ENCODE results near the gene GPN1.

- TF ChIP-seq ATF2 (CRISPR knock-in tag; IDR thresholded peaks at IDR 0.05; ENCODE audit: borderline replicate concordance, low read depth) (no peak), AFF4 (CRISPR knock-in tag; IDR thresholded peaks at IDR 0.05; ENCODE audit: borderline replicate concordance) (no peak), ATF6 (CRISPR knock-in tag; IDR thresholded peaks at IDR 0.05) (no peak), CTCF (IDR thresholded peaks at IDR 0.05) (no peak), TEAD4 (CRISPR knock-in tag; IDR thresholded peaks at IDR 0.05) (no peak), TEAD1 (CRISPR knock-in tag; IDR thresholded peaks at IDR 0.05) (no peak), USF2 (CRISPR knock-in tag; IDR thresholded peaks at IDR 0.05) (no peak), FOXP1 (CRISPR knock-in tag; IDR thresholded peaks at IDR 0.05; ENCODE audit: borderline replicate concordance) (no peak), MAX (CRISPR knock-in tag; IDR thresholded peaks at IDR 0.05) (no peak), NR2C2 (CRISPR knock-in tag; IDR thresholded peaks at IDR 0.05) (no peak), IRF1 (CRISPR knock-in tag; IDR thresholded peaks at IDR 0.05) (no peak), ZNF138 (CRISPR knock-in tag; conservative IDR thresholded peaks at IDR 0.05) (no peak), JUN (CRISPR knock-in tag; IDR thresholded peaks at IDR 0.05) (no peak), ARID4B (CRISPR knock-in tag; IDR thresholded peaks at IDR 0.05; ENCODE audit: borderline replicate concordance) (no peak)
Measured at GRCh38 chr2:27591745-27592144, 37.1 kb upstream of the GPN1 start.
